OCI-LY1 (cell line): Measurements from ENCODE around the gene NPAS2.

Experiments
- CTCF ChIP-seq: fragments of 200-600 bp; sonication (generic), shearing (Covaris generic); IDR thresholded peaks from 2 replicates; pipeline ENCODE4 v1.5.1; 2017; ENCODE audit warnings: mild to moderate bottlenecking, antibody characterized with exemption, low read length, moderate library complexity, mixed read lengths
- EZH2 ChIP-seq: fragments of 200-600 bp; sonication (generic), shearing (Covaris generic); IDR thresholded peaks from 2 replicates; pipeline ENCODE4 v1.8.0; 2017; ENCODE audit warnings: borderline replicate concordance, mixed run types, mild to moderate bottlenecking, antibody characterized with exemption, low read length, moderate library complexity, mixed read lengths

- TF ChIP-seq CTCF: no peak
- TF ChIP-seq EZH2: no peak
Measured at GRCh38 chr2:100992262-100992661, 172.3 kb downstream of the NPAS2 start.
